ENCODE measurements around the gene PROC. TPM values are rescaled to one million over a fixed set of nuclear protein-coding genes. Genes with fewer than 3 reads are reported as not detected.

The PROC gene
- total RNA-seq, 1 experiment from 2014 or later = not detected

DNA sequence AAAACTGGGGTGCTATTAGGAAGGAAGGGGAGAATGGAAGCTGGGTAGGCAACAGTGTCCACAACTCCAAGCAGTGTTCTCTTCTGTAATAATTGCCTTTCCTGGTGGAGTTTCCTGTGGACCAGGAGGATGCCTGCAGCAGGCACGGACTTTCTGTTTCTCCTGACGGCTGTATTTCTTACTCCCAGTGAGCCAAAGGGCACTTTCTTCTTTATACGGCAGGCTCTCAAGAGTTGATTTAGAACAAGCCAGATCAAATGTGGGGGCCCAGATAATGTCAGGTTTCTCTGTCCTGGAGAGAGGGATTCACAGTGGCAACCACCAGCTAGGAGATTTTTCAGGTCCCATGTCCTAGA lies 13.0 kb upstream of the PROC start:
- Histone ChIP-seq H3K27me3 (ENCODE audit: insufficient read depth, low read length) (peaks cover 56% of the 10 kb centered on the region), H3K9me3 (ENCODE audit: control insufficient read depth in 1 of 2, insufficient read depth in 1 of 2, low read depth in 1 of 2, low read length in 2 of 2) (no peaks in the 10 kb centered on the region), H3K9me2 (ENCODE audit: insufficient read depth) (no peaks in the 10 kb centered on the region), H3K27ac (ENCODE audit: low read depth, low read length) (no peak overlapping the region), H3K4me3 (replicated peaks in 1 of 2; ENCODE audit: low read depth in 1 of 2, low read length in 2 of 2) (no peak overlapping the region), H3K4me2 (ENCODE audit: low read length) (no peak overlapping the region), H4K20me1 (ENCODE audit: insufficient read depth) (no peaks in the 10 kb centered on the region), H3K36me3 (ENCODE audit: control insufficient read depth in 1 of 2, insufficient read depth in 2 of 2, low read length in 2 of 2) (no peaks in the 10 kb centered on the region), H3K9ac (ENCODE audit: low read length) (no peak overlapping the region), H2AFZ (ENCODE audit: low read depth, low read length, poor library complexity, severe bottlenecking) (no peak overlapping the region), H3K79me2 (ENCODE audit: insufficient read depth, low read length) (no peaks in the 10 kb centered on the region), H3K4me1 (ENCODE audit: control insufficient read depth in 1 of 2, insufficient read depth in 2 of 2, low read length in 2 of 2) (peaks cover 15 to 17% of the 10 kb centered on the region in 2 experiments)
- POLR2A ChIA-PET = no interaction called here
- ATAC-seq (no peak), DNase-seq (ENCODE audit: low read depth, low spot score) (no peak)
- no TSS peak for BruUV-seq (replicated peaks)
- no peak for TF ChIP-seq SRF (IDR thresholded peaks at IDR 0.05; ENCODE audit: low read depth)
- TF ChIP-seq SIN3A (IDR thresholded peaks at IDR 0.05; ENCODE audit: low read depth) = no peak
- no peak for TF ChIP-seq CEBPB (IDR thresholded peaks at IDR 0.05; ENCODE audit: low read depth)
- no peak for TF ChIP-seq EZH2phosphoT487 (IDR thresholded peaks at IDR 0.05; ENCODE audit: borderline replicate concordance)
- CTCF ChIA-PET = no interaction called here
- RAD21 ChIA-PET (ENCODE audit: low non-redundant PET in 1 of 2, low total read pairs in 2 of 2, uncharacterized antibody in 2 of 2, unreplicated experiment in 2 of 2) = no interaction called here
- intact Hi-C loops (cut with micrococcal nuclease) = no loop called here

DNA sequence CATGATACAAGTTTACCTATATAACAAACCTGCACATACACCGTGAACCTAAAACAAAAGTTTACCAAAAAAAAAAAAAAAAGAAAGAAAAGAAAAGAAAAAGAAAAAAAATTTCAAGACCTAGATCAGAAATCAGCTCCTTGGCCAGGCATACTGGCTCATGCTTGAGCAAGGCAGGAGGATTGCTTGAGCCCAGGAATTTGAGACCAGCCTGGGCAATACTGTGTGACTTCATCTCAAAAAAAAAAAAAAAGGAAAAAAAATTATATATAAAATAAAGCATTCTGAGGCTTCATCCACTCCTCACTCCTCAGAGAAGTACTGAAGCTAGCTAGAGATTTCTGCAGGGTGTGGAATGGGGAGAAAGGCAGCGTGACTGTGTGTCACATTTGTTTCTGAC lies 11.8 kb upstream of the PROC start:
- no peak overlapping the region for H3K9ac ChIP-seq (ENCODE audit: low read length)
- no peaks in the 10 kb centered on the region for H3K79me2 ChIP-seq (ENCODE audit: insufficient read depth, low read length)
- no peak overlapping the region for H3K27ac ChIP-seq (ENCODE audit: low read depth, low read length)
- no peaks in the 10 kb centered on the region for H3K9me2 ChIP-seq (ENCODE audit: insufficient read depth)
- no peaks in the 10 kb centered on the region for H3K9me3 ChIP-seq (ENCODE audit: control insufficient read depth in 1 of 2, insufficient read depth in 1 of 2, low read depth in 1 of 2, low read length in 2 of 2)
- intact Hi-C loops (cut with micrococcal nuclease) = no loop called here
- no peak overlapping the region for H2AFZ ChIP-seq (ENCODE audit: low read depth, low read length, poor library complexity, severe bottlenecking)
- BruUV-seq (replicated peaks) = no TSS peak
- no peaks in the 10 kb centered on the region for H4K20me1 ChIP-seq (ENCODE audit: insufficient read depth)
- ATAC-seq (no peak), DNase-seq (ENCODE audit: low read depth, low spot score) (no peak)
- ChIA-PET RAD21 (ENCODE audit: low non-redundant PET in 1 of 2, low total read pairs in 2 of 2, uncharacterized antibody in 2 of 2, unreplicated experiment in 2 of 2) (no interaction called here), CTCF (no interaction called here), POLR2A (no interaction called here)
- H3K4me1 ChIP-seq (ENCODE audit: control insufficient read depth in 1 of 2, insufficient read depth in 2 of 2, low read length in 2 of 2) = peaks cover 22 to 26% of the 10 kb centered on the region in 2 experiments
- H3K4me2 ChIP-seq (ENCODE audit: low read length) = no peak overlapping the region
- peaks cover 52% of the 10 kb centered on the region for H3K27me3 ChIP-seq (ENCODE audit: insufficient read depth, low read length)
- no peak overlapping the region for H3K4me3 ChIP-seq (replicated peaks in 1 of 2; ENCODE audit: low read depth in 1 of 2, low read length in 2 of 2)
- no peaks in the 10 kb centered on the region for H3K36me3 ChIP-seq (ENCODE audit: control insufficient read depth in 1 of 2, insufficient read depth in 2 of 2, low read length in 2 of 2)
- TF ChIP-seq SRF (IDR thresholded peaks at IDR 0.05; ENCODE audit: low read depth) = no peak
- TF ChIP-seq CEBPB (IDR thresholded peaks at IDR 0.05; ENCODE audit: low read depth) = no peak
- no peak for TF ChIP-seq TCF7L2 (IDR thresholded peaks at IDR 0.05; ENCODE audit: borderline replicate concordance, extremely low read depth, insufficient read depth, insufficient read length)
- no peak for TF ChIP-seq POLR2AphosphoS5 (IDR thresholded peaks at IDR 0.05; ENCODE audit: low read depth, low read length)
- TF ChIP-seq JUND (IDR thresholded peaks at IDR 0.05) = no peak
- no peak for TF ChIP-seq ZFX (IDR thresholded peaks at IDR 0.05)
- TF ChIP-seq SIN3A (IDR thresholded peaks at IDR 0.05; ENCODE audit: low read depth) = no peak
- no peak for TF ChIP-seq EGR1 (IDR thresholded peaks at IDR 0.05; ENCODE audit: low read depth)
- TF ChIP-seq POLR2A (IDR thresholded peaks at IDR 0.05; ENCODE audit: borderline replicate concordance, extremely low read depth, insufficient read depth, insufficient read length) = no peak
- no peak for TF ChIP-seq ZNF274 (IDR thresholded peaks at IDR 0.05; ENCODE audit: low read depth, low read length)
- TF ChIP-seq, protein P1, sequence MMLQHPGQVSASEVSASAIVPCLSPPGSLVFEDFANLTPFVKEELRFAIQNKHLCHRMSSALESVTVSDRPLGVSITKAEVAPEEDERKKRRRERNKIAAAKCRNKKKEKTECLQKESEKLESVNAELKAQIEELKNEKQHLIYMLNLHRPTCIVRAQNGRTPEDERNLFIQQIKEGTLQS (IDR thresholded peaks at IDR 0.05) = no peak
- no peak for TF ChIP-seq EZH2 (IDR thresholded peaks at IDR 0.05)
- TF ChIP-seq REST (IDR thresholded peaks at IDR 0.05; ENCODE audit: low read depth) = no peak
- no peak for TF ChIP-seq SP1 (IDR thresholded peaks at IDR 0.05; ENCODE audit: low read depth)
- no peak for TF ChIP-seq RAD21 (IDR thresholded peaks at IDR 0.05; ENCODE audit: low read depth)
- TF ChIP-seq, protein P2, sequence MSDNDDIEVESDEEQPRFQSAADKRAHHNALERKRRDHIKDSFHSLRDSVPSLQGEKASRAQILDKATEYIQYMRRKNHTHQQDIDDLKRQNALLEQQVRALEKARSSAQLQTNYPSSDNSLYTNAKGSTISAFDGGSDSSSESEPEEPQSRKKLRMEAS (IDR thresholded peaks at IDR 0.05) = no peak
- TF ChIP-seq, protein P3, sequence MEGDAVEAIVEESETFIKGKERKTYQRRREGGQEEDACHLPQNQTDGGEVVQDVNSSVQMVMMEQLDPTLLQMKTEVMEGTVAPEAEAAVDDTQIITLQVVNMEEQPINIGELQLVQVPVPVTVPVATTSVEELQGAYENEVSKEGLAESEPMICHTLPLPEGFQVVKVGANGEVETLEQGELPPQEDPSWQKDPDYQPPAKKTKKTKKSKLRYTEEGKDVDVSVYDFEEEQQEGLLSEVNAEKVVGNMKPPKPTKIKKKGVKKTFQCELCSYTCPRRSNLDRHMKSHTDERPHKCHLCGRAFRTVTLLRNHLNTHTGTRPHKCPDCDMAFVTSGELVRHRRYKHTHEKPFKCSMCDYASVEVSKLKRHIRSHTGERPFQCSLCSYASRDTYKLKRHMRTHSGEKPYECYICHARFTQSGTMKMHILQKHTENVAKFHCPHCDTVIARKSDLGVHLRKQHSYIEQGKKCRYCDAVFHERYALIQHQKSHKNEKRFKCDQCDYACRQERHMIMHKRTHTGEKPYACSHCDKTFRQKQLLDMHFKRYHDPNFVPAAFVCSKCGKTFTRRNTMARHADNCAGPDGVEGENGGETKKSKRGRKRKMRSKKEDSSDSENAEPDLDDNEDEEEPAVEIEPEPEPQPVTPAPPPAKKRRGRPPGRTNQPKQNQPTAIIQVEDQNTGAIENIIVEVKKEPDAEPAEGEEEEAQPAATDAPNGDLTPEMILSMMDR (IDR thresholded peaks at IDR 0.05 in 2 of 3, conservative IDR thresholded peaks at IDR 0.05 in 1 of 3; ENCODE audit: borderline replicate concordance in 1 of 3, insufficient read depth in 1 of 3, low read depth in 2 of 3, low read length in 2 of 3) = no peak

Measured in HCT116 (cell line).